Stomach (tissue), 9 donors: ENCODE results near the gene COL16A1. TPM values are rescaled to one million over a fixed set of nuclear protein-coding genes. Genes with fewer than 3 reads are reported as not detected.

ENCODE experiments used
- DNase-seq, 2 donors: peaks; one replicate each; pipeline versions ENCODE4 v3.0.0 to v3.0.0-alpha.2; 2013 to 2019
- H3K27ac ChIP-seq, 5 donors: fragments of 200-600 bp in 4 of 5; sonication (generic) in 4 of 5; one replicate each; pipeline ENCODE4 v1.5.1; 2013 to 2019; ENCODE audit warnings: mild to moderate bottlenecking in 1 of 5, moderate library complexity in 1 of 5
- H3K27me3 ChIP-seq, 3 donors: fragments of 200-600 bp; sonication (generic); one replicate each; pipeline ENCODE4 v1.5.1; 2017 to 2019; ENCODE audit warnings: mixed run types in 1 of 3
- H3K36me3 ChIP-seq, 4 donors: fragments of 200-600 bp; sonication (generic); 1 replicate in 3 of 4; 2 replicates in 1 of 4; pipeline ENCODE4 v1.5.1; 2016 to 2019
- H3K4me1 ChIP-seq, 4 donors: fragments of 200-600 bp; sonication (generic); one replicate each; pipeline ENCODE4 v1.5.1; 2016 to 2019
- H3K4me3 ChIP-seq, 4 donors: fragments of 200-600 bp; sonication (generic) in 3 of 4; one replicate each; pipeline ENCODE4 v1.5.1; 2016 to 2019; ENCODE audit warnings: mild to moderate bottlenecking in 1 of 4
- H3K9me3 ChIP-seq, 4 donors: fragments of 200-600 bp; sonication (generic); one replicate each; pipeline ENCODE4 v1.5.1; 2016 to 2019
- CTCF ChIP-seq, 7 experiments: fragments of 450-650 bp in 4 of 7; fragments of 200-600 bp in 3 of 7; sonication (generic) in 3 of 7; IDR thresholded peaks; one replicate each; pipeline ENCODE4 v1.5.1; 2016 to 2019; ENCODE audit warnings: antibody characterized with exemption in 7 of 7, control low read depth in 2 of 7, mild to moderate bottlenecking in 1 of 7
- EP300 ChIP-seq: sonication (generic); formaldehyde crosslinking; IDR thresholded peaks from one replicate; pipeline ENCODE4 v1.6.1; 2017; ENCODE audit warnings: antibody characterized with exemption
- POLR2A ChIP-seq, 4 donors: fragments of 450-650 bp; IDR thresholded peaks; one replicate each; pipeline ENCODE4 v1.6.1; 2016; ENCODE audit warnings: antibody characterized with exemption in 4 of 4, control low read depth in 2 of 4, mild to moderate bottlenecking in 1 of 4, moderate library complexity in 1 of 4
- POLR2AphosphoS5 ChIP-seq, 3 donors: sonication (generic); formaldehyde crosslinking; IDR thresholded peaks; one replicate each; pipeline ENCODE4 v1.6.1; 2016; ENCODE audit warnings: antibody characterized with exemption in 3 of 3
- WGBS, 5 donors: extraction: QIAGEN DNeasy Blood & Tissue Kit in 3 of 5; methylation state at CpG; one replicate each; pipeline versions ENCODE4 v1.1.5 to v1.1.7; 2013 to 2018; 5-methylcytosine and 5-hydroxymethylcytosine counted together
- intact Hi-C: fragments of 100-400 bp; cut with DNase I; formaldehyde crosslinking; loops from one replicate; pipeline ENCODE4 v1.15.1; 2023; ENCODE audit warnings: low total_unique reads
- polyA plus RNA-seq, 3 donors: library from polyadenylated mRNA; stranded (reverse); fragments of 200-250 nt; gene quantifications; one replicate each; pipeline ENCODE4 v1.2.3, GENCODE V29; 2013
- total RNA-seq, 5 donors: library from RNA; depleted of rRNA; stranded (reverse); fragments of >200 nt; gene quantifications; one replicate each; pipeline versions ENCODE4 v1.1.0 to v1.2.3, GENCODE V29; 2014 to 2016
- donor health status: healthy with polysubstance abuse.
- donor health status: Bipolar disorder and iron deficiency.
- donor health status: healthy.

The COL16A1 gene
- total and polyA plus RNA-seq, 8 donors: 19.8 to 127 (median 74.1) TPM

DNA sequence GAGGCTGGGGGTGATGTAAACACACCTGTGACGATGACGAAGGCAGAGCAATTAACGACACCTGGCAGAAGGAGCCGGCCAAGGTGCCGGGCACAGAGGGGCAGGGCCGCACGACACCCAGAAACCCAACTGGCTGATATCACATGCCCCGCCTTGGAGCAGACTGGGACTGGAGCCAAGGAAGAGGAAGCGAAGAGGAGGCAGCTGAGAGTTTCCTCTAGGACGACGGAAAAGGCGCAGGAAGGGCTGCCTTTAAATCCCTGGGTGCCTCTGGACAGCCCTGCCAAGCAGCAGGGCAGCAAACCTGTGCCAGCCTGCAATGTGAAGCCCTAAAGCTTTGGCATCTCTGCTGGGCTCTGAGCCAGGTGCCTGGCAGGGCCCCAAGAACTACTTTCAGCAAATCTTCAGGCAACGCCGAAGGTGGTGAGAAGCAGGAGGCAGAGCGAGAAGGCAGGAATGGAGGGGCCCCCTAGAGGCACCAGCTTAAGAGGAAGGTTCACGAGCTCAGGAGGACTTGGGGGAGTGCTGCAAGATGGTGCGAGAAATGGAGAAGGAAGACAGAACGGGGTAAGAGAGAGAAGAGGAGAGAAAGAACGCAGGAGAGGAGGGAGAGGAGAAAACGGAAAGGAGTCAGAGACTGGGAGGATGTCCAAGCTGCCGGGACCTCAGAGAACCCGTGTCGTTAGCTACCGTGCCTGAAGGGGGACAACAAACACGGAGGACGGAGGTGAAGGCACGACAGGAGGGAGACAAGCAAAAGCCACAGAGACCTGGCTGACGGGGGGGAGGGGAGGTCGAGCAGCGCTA, 33.8 kb downstream of the COL16A1 start:
- intact Hi-C loops: loop anchor here (5.0 kb wide), 2 partner anchors 37 to 122 kb away; no protein-coding TSS in a partner anchor
- no peaks in the 10 kb centered on the region for H3K27me3 ChIP-seq
- H3K4me1 ChIP-seq: peaks cover 34 to 86% (median 61%) of the 10 kb centered on the region in 4 donors
- H3K9me3 ChIP-seq: no peaks in the 10 kb centered on the region
- H3K27ac ChIP-seq: peak overlapping the region; percentile 72 to 88 (median 82)
- TF ChIP-seq EP300: no peak
- TF ChIP-seq POLR2A (IDR thresholded peaks at IDR 0.05): no peak
- peak; percentile 25 to 81 (median 75) for TF ChIP-seq POLR2AphosphoS5 (IDR thresholded peaks at IDR 0.05)
- peak in 2 of 7 experiments; percentile 13 to 50 for TF ChIP-seq CTCF (IDR thresholded peaks at IDR 0.05)
- H3K4me3 ChIP-seq: peak overlapping the region; percentile 18 to 29 (median 26)
- WGBS, 5 donors: 6 to 8% (median 7%) methylated on average over 30 of the region's 30 CpGs
- peak; percentile 94 for DNase-seq
- H3K36me3 ChIP-seq: peaks cover 0 to 25% (median 8%) of the 10 kb centered on the region in 4 donors

- WGBS, 5 donors: 28 to 44% (median 32%) methylated on average over 7 of the region's 7 CpGs
- Histone ChIP-seq H3K27me3 (no peaks in the 10 kb centered on the region), H3K27ac (peak overlapping the region; percentile 72 to 88 (median 82)), H3K4me1 (peaks cover 34 to 86% (median 58%) of the 10 kb centered on the region in 4 donors), H3K36me3 (peaks cover 0 to 30% (median 10%) of the 10 kb centered on the region in 4 donors), H3K4me3 (peak overlapping the region in 3 of 4 donors; percentile 26 to 29 (median 26)), H3K9me3 (no peaks in the 10 kb centered on the region)
- intact Hi-C loops: loop anchor here (5.0 kb wide), 1 partner anchor 123 kb away; no protein-coding TSS in a partner anchor
- DNase-seq: no peak
- TF ChIP-seq POLR2AphosphoS5 (IDR thresholded peaks at IDR 0.05): no peak
- no peak for TF ChIP-seq CTCF (IDR thresholded peaks at IDR 0.05)
- TF ChIP-seq EP300: no peak
- TF ChIP-seq POLR2A (IDR thresholded peaks at IDR 0.05): no peak
Observed at GRCh38 chr1:31669433-31669785, 34.4 kb downstream of the COL16A1 start.

DNA sequence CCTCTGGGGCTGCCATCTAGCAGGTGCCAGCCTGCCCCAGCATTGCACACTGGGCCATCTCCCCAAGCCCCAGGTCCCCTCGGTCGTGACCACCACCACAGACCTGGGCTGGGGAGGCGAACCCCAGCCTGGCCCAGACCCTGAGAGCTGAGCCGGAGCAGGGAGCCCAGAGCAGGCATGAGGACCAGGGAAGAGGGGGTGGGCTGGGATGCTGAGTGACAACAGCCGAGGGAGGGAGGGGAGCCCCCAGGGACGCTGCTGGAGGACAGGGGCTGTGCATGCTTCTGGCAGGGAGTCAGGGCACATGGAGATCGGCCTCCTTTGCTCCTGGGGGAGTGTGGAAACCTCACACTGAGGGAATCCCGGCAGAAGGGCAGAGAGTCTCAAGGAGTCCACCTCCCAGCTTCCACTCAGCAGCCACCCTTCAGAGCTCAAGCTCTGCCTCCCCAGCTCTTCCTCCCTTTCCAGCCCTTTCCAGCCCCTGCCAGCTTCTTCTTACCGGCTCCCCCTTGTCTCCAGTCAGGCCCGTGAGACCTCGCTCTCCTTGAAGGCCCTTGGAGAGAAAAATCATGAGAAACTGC, 35.4 kb downstream of the COL16A1 start:
- intact Hi-C loops: loop anchor here (5.0 kb wide), 1 partner anchor 124 kb away; no protein-coding TSS in a partner anchor
- WGBS, 5 donors: 79 to 91% (median 86%) methylated on average over 10 to 11 of the region's 11 CpGs
- TF ChIP-seq EP300: no peak
- DNase-seq: no peak
- Histone ChIP-seq H3K4me3 (no peak overlapping the region), H3K27ac (peak overlapping the region in 4 of 5 donors; percentile 13 to 88 (median 84)), H3K9me3 (no peaks in the 10 kb centered on the region), H3K36me3 (peaks cover 0 to 30% (median 10%) of the 10 kb centered on the region in 4 donors), H3K27me3 (no peaks in the 10 kb centered on the region), H3K4me1 (peaks cover 34 to 82% (median 53%) of the 10 kb centered on the region in 4 donors)

DNA sequence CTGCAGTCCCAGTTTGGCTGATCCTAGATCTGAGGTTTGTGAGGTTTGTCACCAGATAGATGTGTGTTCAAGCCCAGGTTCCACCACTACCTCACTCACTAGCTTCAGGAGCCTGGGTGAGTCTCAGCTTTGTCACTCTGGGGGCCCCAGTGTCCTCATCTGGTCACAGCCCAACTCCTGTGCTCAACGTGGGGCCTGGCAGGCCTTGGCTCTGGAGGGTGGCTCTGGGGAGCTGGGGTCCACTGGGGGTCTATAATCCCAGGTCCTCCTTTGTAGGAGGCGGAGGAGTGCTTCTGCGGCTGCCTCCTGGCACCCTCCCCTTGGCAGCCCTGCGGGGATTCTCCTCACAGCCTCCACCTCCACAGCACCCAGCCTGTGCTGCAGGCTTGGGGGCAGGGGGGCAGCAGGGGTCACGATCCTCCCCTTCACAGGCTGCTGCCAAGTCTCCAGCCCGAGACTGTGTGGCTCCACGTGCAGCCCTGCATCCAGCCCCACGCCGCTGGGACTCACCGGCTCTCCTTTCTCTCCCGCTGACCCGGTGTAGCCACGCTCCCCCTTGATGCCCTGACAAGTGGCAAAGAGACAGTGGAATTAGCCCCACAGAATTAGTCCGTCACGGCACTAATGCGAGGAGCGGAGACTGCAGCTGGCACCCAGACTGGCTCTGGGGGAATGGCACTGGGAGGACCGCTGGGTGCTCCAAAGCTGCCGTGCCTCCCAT, 36.6 kb downstream of the COL16A1 start:
- intact Hi-C loops: loop anchor here (5.0 kb wide), 1 partner anchor 125 kb away; no protein-coding TSS in a partner anchor
- H3K27me3 ChIP-seq: no peaks in the 10 kb centered on the region
- DNase-seq: no peak
- 82 to 89% (median 86%) methylated on average over 16 to 19 of the region's 19 CpGs for WGBS, 5 donors
- H3K4me3 ChIP-seq: no peak overlapping the region
- H3K27ac ChIP-seq: peak overlapping the region in 4 of 5 donors; percentile 33 to 88 (median 66)
- no peak for TF ChIP-seq CTCF (IDR thresholded peaks at IDR 0.05)
- no peak for TF ChIP-seq POLR2AphosphoS5 (IDR thresholded peaks at IDR 0.05)
- TF ChIP-seq POLR2A (IDR thresholded peaks at IDR 0.05): no peak
- TF ChIP-seq EP300: no peak
- H3K9me3 ChIP-seq: no peaks in the 10 kb centered on the region
- peaks cover 0 to 28% (median 12%) of the 10 kb centered on the region in 4 donors for H3K36me3 ChIP-seq
- H3K4me1 ChIP-seq: peaks cover 34 to 71% (median 47%) of the 10 kb centered on the region in 4 donors
